Astrocyte of the cerebellum (primary cell): Measurements from ENCODE around the gene ITSN1.

Source experiments
- DNase-seq: peaks from one replicate; pipeline ENCODE4 v3.0.0-alpha.2; 2011; ENCODE audit warnings: low read depth
- H3K4me3 ChIP-seq: 2 replicates; pipeline ENCODE4 v1.5.1; 2011; ENCODE audit warnings: mild to moderate bottlenecking, low read depth, low read length, moderate library complexity
- in situ Hi-C: cut with HindIII; loops from 2 replicates; pipeline ENCODE4 v1.10.0; 2017; ENCODE audit warnings: low sequenced_read_pairs
- TF ChIP-seq, protein P1 (sequence below): IDR thresholded peaks from 2 replicates; pipeline ENCODE4 v1.5.1; 2012; ENCODE audit warnings: low read length, low read depth, moderate library complexity, mild to moderate bottlenecking; ENCODE audit errors: missing control alignments

The ITSN1 gene

DNA sequence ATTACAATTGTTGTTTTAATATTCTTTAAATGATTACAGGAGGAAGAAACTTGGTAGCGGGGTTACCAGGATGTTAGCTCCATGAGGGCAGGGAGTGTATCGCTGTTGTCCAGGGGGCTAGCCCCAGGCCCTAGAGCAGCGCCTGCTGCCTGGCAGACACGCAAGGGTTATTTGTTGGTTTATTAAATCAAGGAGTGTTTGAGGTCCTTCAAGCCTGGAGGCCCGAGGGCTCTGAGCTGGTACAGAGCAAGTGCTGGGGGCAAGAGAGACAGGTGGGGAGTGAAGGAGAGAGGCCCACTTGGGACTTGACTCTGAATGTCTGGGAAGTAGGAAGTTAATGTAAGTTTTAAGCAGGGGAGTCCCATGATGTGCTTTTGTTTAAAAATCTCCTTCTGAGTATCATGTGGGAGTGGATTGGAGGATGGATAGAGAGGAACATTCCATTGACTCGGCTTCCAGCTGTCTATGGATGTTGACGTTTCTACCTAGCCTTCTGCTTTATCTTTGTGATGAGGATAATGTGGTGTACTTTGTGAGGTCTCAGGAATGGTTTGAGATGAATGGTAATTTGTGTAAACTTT lies 8.7 kb downstream of the ITSN1 start:
- in situ Hi-C loops, result no loop called here
- DNase-seq, result no peak
- TF ChIP-seq, protein P1, sequence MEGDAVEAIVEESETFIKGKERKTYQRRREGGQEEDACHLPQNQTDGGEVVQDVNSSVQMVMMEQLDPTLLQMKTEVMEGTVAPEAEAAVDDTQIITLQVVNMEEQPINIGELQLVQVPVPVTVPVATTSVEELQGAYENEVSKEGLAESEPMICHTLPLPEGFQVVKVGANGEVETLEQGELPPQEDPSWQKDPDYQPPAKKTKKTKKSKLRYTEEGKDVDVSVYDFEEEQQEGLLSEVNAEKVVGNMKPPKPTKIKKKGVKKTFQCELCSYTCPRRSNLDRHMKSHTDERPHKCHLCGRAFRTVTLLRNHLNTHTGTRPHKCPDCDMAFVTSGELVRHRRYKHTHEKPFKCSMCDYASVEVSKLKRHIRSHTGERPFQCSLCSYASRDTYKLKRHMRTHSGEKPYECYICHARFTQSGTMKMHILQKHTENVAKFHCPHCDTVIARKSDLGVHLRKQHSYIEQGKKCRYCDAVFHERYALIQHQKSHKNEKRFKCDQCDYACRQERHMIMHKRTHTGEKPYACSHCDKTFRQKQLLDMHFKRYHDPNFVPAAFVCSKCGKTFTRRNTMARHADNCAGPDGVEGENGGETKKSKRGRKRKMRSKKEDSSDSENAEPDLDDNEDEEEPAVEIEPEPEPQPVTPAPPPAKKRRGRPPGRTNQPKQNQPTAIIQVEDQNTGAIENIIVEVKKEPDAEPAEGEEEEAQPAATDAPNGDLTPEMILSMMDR, result no peak
- no peak overlapping the region for H3K4me3 ChIP-seq

DNA sequence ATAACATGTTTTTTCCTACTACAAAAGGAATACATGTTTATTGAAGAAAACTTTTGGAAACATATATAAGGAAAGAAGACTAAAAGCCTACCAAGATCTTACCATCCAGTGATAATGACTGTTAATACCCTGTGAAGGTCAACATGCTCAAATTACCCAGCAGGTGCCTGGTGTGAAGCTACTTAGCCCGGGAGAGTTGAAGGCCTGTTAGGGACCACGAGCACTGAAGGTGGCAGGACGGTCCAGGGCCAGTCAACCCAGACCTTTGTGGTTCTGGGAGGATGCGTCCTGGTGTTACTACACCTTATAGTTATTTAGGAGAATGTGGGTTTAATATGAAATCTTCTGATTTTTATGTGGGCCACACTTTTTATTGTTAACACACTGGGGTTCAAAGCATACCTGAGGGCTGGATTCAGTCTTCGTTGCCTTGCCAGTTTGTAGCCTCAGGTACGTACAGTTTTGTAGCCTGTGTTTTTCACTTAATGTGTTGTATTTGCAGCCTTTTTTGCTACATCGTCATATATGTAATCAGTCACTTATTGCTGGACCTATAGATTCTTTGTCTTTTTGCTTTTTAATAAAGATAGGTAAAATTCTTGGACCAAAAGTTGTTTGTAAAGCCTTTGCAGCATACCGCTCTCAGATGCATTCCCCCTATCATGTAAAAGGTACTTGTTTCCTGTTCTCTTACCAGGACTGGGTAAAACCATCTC lies 9.8 kb downstream of the ITSN1 start:
- TF ChIP-seq, protein P1, result no peak
- in situ Hi-C loops, result no loop called here
- no peak for DNase-seq
- H3K4me3 ChIP-seq, result no peak overlapping the region

DNA sequence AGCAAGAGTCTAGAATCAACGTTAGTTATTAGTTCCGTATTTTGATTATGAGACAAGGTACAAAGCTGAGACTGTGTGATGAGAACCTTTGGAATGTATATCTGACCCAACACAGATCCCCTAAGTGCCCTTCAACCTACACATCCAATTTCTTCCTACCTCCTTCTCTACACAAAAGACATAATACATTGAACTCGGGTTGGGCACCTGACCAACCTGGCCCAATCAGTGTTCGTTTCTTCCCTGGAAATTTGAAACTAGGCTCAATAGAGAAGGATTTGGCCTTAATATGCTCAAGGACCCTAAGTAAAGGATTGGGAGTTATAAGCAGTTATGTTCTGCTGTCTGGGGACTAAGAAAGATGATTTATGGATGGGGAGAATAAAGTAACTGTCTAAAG lies 12.1 kb downstream of the ITSN1 start:
- no peak overlapping the region for H3K4me3 ChIP-seq
- TF ChIP-seq, protein P1, result no peak
- no peak for DNase-seq
- in situ Hi-C loops, result no loop called here

DNA sequence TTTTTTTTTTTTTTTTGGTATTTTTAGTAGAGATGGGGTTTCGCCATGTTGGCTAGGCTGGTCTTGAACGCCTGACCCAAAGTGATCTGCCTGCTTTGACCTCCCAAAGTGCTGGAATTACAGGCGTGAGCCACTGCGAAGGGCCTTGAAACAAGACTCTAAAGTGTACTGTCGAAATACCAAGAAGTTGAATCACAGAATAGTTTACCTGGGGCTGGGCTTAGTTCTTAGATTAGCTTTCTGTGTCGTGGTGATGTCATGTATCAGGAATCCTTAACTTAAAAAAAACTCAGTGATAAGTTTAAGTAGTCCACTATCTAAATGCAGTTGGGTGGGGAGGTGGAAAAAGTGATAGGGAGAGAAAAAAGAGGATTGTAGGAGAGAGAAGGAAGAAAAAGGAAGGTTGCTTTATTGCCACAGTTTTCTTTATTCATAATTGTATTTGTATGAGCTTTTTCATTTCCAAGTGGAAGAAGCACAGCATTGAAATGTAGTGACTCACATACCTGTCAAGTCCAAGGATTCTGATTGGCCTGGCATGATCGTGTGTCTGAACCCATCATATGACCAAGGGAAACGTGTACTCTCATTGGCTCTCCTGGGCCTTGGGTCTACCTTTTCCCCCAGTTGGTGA lies 13.4 kb downstream of the ITSN1 start:
- peak; percentile 80 for DNase-seq
- in situ Hi-C loops, result no loop called here
- TF ChIP-seq, protein P1, result no peak
- H3K4me3 ChIP-seq, result no peak overlapping the region

DNA sequence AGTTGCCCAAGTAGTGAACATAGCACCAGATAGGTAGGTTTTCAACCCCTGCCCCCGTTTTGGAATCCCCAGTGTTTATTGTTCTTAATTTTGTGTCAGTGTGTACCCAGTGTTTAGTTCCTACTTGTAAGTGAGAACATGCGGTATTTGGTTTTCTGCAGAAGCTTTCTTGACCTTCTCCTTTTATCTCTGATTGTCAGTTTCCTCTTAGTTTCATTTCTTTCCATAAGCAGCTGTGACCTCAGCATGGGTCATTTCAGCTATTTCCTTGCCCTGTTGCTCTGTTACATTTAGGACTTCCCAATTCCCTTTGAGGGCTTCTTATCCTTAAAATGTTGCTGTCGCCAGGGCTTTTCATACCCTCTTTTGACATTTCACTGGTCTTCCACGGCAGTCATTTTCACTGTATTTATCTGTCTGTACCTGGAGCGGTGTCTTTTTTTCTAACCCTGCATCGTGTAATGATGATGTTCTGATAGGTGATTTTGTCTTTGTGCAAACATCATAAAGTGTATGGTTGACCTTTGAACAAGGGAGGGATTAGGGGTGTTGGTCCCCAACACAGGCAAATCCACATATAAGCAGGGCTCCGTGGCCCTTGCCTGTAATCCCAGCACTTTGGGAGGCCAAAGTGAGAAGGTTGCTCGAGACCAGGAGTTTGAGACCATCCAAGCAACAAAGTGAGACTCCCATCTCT lies 15.0 kb downstream of the ITSN1 start:
- no peak overlapping the region for H3K4me3 ChIP-seq
- TF ChIP-seq, protein P1, result no peak
- in situ Hi-C loops, result no loop called here
- no peak for DNase-seq

DNA sequence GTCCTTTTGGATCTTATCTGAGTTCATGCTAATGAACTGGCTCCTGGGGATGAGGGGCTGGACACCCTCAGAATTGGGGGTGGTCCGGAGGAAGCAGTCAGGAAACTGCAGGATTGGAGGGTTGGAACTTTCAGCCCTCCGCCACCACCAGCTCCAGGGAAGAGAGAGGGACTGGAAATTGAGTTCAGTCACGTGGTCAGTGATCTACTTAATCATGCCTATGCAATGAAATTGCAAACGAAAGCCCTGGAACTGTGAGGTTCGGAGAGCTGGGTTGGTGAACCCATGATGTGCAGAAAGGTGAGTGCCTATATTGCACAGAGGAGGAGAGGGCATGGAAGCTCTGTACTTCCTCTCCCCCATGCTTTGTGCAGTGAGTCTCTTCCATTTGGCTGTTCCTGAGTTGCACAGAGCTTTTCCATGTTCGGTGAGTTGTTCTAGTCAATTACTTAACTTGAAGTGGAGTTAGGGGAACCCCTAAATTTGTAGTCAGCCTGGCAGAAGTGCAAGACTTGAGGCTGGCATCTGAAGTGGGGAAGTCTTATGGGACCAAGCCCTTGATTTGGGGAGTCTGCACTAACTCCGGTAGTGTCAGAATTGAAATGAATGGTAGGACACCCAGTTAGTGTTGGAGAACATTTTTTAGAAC lies 16.7 kb downstream of the ITSN1 start:
- DNase-seq, result no peak
- TF ChIP-seq, protein P1, result no peak
- H3K4me3 ChIP-seq, result no peak overlapping the region
- in situ Hi-C loops, result no loop called here
